Esophagus squamous epithelium (tissue), 4 donors: Measurements from ENCODE around the gene FNBP1L.

Source experiments
- POLR2A ChIP-seq, 4 donors: fragments of 450-650 bp; IDR thresholded peaks; one replicate each; pipeline ENCODE4 v1.6.1; 2017; ENCODE audit warnings: antibody characterized with exemption in 4 of 4, mild to moderate bottlenecking in 4 of 4, moderate library complexity in 3 of 4
- TF ChIP-seq, protein P1 (sequence below), 6 experiments: fragments of 450-650 bp in 4 of 6; fragments of 200-600 bp in 2 of 6; sonication (generic) in 2 of 6; IDR thresholded peaks; one replicate each; pipeline ENCODE4 v1.5.1; 2016 to 2019; ENCODE audit warnings: antibody characterized with exemption in 6 of 6, mild to moderate bottlenecking in 4 of 6, moderate library complexity in 4 of 6

DNA sequence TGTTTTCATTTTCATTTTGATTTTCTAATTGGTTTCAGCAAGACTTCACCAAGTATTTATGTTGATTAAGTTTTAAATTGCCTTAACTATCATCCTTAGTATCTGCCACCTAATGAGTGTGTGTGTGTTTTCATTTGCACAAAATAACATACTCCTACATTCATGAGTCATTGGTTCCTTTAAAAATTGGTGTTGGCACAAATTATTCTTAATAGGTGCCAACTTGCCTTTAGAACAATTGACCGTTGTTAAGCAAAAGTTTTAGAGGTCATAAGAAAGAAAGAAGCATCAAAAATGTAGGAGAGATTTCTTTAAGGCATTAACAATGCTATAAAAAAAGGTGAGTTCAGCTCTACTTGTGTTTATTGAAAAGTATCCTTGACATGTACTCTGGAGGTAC, 77.5 kb downstream of the FNBP1L start:
- TF ChIP-seq, protein P1, sequence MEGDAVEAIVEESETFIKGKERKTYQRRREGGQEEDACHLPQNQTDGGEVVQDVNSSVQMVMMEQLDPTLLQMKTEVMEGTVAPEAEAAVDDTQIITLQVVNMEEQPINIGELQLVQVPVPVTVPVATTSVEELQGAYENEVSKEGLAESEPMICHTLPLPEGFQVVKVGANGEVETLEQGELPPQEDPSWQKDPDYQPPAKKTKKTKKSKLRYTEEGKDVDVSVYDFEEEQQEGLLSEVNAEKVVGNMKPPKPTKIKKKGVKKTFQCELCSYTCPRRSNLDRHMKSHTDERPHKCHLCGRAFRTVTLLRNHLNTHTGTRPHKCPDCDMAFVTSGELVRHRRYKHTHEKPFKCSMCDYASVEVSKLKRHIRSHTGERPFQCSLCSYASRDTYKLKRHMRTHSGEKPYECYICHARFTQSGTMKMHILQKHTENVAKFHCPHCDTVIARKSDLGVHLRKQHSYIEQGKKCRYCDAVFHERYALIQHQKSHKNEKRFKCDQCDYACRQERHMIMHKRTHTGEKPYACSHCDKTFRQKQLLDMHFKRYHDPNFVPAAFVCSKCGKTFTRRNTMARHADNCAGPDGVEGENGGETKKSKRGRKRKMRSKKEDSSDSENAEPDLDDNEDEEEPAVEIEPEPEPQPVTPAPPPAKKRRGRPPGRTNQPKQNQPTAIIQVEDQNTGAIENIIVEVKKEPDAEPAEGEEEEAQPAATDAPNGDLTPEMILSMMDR (IDR thresholded peaks at IDR 0.05): no peak
- TF ChIP-seq POLR2A (IDR thresholded peaks at IDR 0.05): no peak
